ENCODE data around the gene MSL3B.

MSL3B gene

DNA sequence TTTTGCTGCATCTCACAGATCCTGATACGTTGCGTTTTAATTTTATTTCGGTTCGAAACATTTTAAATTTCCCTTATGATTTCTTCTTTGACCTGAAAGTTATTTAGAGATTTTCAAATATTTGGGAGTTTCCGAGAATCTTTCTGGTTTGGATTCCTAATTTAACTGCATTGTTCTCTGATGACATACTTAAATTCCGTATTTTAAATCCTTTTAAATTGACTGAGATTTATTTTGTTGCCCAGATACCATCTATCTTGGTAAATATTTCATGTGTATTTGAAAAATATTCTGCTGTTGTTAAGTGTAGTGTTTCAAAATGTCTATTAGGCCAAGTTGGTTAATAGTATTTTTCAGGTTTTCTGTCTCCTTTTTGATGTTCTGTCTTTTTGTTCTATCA, 52.3 kb downstream of the MSL3B start:
- DNase-seq = no peak
